CD4-positive, alpha-beta T cell treated with Interleukin-17A for 4 hours (primary cell): ENCODE results near the gene CXCR6.

Experiments
- DNase-seq: peaks from one replicate; pipeline ENCODE4 v3.0.0-alpha.2; 2020; ENCODE audit warnings: mixed read lengths

CXCR6 gene

DNA sequence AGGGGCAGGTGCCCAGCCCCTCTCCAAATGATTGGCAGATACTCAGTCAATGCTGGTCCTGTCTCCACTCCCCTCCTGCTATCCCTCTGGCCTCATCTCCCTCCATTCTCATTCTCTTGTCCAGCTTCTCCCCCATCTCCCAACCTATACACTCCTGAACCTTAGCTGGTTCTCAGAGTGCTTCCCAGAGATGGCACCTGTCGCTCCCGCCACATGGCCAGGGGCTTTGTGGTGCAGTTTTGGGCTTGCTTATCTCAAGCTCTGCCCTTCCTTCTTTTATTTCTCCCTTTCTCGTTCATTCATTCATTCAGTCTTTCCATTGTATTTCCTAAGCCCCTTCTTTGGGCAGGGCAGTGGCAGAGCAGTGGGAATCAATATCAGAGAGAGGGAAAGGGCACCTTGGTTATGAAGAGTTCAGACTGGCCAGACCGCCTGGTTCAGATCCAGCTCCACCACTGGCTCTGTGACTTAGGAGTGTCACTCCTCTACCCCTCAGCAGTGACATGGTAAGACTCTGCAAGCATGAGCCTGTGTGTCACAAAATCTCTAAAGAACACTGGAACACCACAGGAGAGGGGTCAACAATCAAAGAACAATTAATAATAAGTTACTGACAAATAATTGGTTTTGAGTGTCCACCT, 20.2 kb upstream of the CXCR6 start:
- no peak for DNase-seq

DNA sequence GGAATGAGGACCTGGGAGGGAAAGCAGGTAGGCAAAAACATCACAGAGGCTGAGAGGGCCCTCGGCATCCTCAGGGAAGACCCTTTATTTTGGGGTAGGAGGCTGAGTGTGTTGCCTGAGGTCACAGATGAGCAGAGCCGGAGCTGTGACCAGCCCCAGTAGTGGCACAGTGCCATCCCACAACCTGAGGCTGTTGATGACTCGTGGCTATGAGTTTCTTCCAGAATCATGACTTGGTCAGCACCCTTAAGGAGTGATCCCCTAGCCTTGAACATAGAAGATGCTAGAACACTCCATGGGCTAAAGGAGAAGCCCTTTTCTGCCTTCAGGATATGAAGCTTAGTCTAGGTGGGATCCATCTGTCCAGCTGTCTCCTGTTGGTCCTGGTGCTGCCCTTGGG, 19.5 kb upstream of the CXCR6 start:
- no peak for DNase-seq

DNA sequence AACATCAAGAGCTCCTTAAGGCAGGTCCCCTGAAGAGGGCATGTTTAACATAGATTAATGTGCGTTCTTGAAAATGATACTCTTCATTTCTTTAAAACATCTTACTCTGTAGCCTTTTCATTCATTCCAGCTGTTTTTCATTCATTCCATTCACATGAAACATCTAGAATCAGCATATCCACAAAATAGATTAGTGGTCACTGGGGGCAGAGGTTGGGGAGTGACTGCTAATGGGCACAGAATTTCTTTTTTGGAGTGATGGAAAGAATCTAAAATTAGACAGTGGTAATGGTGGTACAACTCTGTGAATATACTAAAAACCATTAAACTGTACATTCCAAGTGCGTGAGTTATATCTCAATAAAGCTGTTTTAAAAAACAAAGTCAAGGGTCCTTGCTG, 15.4 kb upstream of the CXCR6 start:
- DNase-seq, result no peak

DNA sequence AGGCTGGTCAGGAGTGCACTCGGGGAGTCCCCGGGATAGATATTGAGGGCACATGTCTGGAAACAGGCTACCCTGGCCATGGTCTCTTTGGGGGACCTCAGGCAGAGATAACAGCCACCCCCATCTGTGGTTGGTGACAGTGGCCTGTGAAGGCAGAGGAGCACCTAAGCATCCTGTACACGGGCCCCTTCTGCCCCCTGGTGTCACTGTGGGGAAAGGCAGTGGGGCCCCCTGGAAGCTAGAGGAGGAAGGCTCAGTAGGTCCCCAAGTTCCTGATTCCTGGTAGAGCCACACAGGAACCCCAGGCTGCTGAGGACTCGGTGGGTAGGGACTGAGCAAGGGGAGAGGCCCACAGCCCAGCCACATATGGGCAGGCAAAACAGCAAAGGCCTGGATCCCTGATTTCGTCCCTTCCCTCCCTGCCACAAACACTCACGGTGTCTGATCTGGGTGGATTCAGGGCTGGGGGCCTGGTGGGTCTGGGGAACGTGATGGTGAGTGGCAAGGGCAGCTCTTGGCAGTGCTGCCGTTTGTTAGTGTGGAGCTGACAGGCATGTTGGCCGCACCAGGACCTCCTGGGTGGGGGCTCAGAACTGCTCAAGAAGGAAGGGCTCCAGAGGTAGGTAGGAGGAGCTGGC, 14.1 kb upstream of the CXCR6 start:
- peak; percentile 74 for DNase-seq

DNA sequence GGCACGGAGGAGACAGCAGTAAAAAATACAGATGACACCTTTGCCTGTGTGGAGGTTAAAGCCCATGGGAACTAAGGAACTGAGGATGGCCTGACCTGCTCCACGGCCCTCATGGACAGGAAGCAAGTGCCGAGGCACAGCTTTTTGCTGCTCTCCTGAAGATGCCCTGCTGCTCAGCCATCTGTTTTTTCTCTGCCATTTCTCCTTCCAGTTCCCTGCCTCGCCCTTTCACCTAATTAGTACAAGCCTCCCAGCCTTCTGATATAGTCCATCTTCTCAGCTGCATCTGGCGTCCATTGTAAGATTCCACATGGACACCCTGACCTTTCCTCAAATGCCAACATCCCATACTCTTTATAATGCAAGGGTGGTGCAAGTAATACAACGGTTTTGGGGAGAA, 11.8 kb upstream of the CXCR6 start:
- no peak for DNase-seq

DNA sequence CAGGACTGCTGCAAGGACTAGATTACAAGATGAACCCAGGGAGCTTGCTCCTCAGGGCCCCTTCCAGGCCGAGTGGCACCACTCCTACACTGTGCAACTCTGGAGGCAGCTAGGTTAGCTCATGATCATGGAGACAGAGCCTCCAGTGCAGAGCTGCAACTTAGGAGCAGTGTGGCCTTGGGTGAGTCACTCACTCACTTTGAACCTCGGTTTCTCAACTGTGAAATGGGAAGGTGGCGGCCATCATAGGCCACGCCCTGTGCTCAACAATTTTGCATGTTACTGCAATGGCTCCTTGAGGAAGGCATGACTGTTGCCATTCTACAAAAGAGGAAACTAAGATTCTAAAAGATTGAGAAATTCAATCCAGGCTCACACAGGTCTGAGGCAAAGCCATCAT, 11.2 kb upstream of the CXCR6 start:
- no peak for DNase-seq

DNA sequence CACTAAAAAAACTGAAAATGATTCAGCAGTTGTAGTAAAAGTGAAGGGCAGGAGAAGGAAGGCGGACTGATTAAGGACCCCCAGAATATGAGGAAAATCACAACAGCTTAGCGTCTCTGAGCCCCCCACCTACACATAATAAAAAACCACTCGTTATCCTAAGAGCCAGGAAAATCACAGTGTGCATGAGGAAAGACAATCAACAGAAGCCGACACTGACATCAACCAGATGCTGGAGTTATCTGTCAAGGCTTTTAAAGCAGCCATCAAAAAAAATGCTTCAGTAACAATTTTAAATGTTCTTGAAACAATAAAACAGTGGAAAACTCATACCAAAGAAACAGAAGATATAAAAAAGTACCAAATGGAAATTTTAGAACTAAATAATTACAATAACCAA, 9.7 kb upstream of the CXCR6 start:
- DNase-seq, result no peak

DNA sequence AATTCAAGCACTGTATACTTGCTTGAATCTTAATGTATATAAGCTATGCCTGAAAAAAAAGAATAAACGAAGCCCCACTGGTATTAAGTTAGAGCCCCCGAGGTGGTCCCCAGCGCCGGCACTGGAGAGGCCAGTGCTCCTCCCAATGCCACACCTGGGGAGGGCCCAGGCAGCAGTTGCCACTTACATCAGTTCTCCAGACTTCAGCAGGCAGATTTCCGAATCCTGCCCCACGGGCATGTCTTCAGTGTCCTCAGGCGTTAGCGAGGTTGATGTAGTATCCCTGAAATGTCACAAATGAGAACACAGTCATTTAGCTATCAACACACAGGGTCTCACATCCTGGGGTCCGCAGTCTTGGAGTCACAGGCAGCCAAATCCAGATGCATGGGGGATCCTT, 7.0 kb upstream of the CXCR6 start:
- DNase-seq, result no peak

DNA sequence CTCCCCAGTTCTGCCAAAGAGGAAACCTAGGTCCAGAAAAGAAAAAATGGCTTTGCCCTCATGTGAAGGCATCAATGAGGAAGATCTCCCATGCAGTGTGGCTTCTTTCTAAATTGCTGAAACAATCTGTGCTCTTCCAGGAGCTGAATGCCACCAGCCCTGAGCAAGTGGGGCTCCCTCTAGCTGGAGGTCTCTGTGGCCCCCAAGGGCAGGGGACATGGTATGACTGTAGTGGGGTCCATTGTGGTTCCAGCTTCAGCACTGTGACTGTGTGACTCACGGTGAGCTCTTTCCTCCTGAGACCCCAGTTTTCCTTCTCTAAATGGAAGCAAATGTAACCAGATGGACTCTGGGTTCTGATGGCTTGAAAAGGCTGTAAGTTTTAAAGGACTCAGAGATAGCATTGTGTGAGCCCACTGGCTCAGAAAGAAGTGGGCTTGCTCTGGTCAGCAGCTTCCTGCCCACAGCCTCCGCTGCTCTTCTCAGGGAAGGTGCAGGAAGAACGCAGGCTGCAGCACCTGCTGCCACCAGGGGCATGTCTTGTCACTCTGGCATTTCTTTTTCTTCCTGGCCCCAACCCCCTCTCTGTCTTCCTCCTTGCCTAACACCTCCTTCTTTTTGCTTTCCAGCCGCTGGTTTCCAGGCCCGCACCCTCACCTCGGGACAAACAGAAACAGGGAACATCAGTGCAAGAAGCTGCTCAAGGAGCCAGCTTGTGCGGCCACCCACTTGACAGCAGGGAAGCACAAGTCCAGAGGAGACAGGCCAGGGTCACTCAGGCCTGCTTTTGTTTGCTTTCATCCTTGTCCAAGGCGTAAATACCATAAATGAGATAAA, 5.8 kb upstream of the CXCR6 start:
- DNase-seq, result no peak

DNA sequence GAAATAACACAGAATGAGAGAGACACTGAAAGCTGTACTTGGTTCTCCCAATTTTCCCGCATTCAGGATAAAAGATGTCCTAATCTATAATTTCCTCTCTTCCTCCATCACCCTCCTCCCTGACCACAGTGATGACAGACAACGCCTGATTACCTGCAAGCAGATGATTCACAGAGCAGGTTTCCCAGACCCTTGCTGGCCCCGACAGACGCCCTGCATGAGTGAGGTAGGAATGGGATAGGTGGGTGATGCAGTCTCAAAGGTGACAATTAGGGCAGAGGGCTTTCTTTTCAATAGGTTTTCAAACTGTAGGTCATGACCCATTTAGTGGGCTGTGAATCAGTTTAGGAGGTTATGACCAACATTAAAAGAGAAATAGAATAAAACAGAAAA, 5.2 kb upstream of the CXCR6 start:
- no peak for DNase-seq

DNA sequence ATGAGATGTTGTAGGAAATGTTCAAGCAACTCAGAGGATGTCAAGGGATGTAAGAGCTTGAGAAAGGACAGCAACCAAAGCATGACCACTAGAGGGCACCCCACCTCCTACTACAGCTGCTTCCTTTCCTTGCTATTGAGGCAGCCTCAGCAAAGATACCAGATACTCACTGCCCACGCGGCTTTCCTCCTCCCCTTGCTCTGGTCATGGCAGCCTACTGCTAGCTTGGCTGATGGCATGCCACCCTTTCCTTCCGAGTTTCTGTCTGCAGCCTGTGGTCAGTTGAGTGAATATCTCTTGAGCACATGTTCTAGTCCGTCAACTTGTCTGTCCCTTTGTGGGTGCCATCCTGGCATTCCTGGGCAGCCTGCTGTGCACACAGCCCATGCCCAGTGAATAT, 4.4 kb upstream of the CXCR6 start:
- DNase-seq, result peak; percentile 92

DNA sequence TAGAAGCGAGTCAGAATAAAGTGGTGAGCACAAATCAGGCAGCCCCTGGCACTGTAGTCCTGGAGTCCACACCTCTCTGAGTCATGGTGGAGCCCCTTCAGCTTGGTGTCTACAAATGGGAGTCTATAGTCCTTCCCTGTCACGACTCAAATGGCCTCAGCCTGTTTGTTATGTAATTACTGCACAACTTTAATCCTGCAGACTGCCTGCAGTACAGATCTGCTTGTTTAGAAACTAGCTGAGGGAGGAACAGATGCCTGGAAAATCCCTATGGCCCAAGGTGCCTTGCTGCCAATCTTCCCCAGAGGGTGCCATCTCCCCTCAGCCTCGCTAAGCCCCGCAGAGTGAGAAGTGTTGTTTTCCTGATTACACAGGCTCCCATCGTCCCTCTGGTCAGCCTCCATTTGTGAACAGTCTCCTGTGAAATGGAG, 3.9 kb upstream of the CXCR6 start:
- no peak for DNase-seq

DNA sequence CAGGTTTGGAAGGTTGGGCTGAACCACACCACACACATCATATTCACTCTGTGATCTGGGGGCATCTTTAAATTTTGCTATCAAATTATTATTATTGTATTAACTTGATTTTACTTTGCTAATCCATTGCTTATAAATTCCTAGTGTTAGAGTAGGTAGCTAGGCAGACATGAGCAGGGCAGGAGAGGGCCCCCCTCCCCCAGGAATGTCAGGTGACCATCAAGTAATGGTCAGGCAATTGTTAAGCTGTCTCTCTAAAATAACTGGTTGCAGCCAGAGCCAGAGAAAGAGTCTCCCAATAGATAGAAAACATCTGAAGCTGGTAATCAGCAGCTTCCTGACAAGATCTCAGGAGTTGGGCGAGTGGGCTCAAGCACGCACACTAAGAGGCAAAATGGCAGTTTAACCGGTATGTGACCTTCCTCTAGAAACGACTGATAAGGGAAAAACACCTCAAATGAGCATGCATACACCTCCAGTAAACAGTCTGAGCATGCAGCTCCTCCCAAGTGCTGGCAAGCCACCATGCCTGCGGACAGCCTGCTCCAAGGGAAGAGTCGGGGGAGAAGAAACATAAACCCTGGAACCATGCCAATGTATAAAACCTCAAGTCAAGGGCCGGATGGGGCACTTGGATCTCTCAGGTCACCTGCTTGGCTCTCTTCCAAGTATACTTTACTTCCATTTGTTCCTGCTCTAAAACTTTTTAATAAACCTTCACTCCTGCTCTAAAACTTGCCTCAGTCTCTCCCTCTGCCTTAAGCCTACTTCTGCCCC, 3.1 kb upstream of the CXCR6 start:
- no peak for DNase-seq

DNA sequence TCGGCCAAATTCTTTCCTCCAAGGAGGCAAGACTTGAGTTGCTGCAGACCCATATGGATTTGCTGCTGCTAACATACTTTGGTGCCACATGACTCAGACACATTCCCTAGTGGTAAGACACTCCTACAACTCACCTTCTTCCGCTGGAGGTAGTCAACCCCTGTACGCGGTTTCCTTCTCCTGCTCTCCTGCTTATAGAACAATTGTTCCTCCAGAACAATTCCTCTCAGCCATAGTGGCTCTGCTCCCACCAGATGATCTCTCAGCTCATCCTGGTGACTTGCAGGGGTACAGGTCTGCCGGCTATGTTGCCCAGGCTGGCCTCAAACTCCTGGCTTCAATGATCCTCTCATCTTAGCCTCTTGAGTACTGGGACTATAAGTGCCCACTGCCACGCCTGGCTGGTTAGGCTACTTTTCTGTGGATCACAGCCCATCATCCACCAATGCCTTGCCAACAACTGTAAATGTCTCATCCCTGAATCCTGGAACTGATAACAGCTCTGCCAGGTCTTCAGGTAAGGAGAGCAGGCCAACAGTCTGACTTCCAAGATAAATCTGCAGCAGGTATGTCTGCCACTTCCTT, 2.4 kb upstream of the CXCR6 start:
- no peak for DNase-seq

DNA sequence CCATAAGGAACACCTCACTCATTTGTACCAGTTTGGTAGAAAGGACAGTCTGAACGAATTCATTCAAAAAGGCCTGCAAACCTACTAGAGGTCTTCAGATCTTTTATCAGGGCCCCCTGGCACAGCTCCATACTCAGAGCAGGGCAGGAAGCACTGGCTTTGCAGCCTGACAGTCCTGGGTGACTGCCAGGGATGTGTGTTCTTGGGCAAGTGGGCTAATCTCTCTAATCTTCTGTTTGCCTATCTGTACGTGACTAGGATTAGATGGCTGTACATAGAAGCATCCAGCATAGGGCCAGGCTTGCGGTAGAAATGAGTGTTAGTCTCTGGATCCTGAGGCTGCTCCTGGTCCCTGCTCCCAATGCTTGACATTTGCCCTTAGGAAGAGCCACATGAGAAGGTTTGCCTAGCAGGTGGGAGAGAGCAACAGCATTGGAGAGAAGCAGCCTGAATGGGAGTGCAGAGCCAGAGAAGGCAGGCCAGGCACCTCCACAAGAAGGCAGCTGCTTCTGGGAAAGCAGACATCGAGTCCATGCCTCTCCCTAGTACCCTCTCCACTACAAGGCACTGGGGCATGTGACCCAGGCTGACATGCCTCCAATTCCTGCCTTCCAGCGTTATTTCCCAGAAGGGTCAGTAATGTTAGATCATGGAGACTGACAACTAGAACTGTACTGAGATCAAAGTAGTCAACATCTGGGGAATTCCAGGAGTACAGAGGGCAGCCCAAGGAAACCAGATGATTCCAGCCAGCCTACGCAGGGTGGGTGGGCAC, 1.0 kb upstream of the CXCR6 start:
- no peak for DNase-seq

DNA sequence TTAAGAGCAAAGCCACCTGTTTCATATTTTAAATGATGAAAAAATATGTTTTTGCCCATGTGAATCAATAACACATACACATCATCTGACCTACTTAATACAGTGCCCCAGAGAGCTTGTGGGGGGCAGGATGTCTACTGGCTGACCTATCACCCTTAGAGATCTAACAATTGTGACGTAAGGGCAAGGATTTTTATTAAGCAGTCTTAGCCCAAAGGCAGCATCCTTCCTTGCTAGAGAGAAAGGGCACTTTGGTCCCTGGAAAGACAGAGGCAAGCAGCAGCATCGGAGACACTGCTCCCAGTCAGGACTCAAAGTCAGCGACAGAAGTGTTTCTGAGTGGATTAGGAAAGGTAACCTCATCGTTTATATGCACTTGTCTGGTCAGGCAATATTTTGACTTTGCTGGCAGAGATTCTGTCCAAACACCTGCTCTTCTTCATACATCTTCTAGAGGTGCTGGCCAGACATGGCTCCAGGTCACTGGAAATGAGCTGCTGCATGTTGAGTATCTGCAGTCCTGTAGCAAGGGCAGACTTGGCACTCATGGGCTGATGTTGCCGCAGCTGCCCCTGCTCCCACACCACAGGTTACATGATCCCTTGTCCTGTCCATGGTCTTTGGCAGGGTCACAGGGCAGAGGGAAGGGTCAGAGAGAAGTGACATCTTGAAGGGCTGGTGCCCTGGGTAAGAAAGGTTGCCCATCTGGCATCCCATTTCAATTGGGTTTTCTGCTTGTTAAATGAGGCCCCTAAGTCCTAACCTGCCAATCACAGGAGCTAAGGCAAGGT, 1.8 kb downstream of the CXCR6 start:
- peak; percentile 36 for DNase-seq

DNA sequence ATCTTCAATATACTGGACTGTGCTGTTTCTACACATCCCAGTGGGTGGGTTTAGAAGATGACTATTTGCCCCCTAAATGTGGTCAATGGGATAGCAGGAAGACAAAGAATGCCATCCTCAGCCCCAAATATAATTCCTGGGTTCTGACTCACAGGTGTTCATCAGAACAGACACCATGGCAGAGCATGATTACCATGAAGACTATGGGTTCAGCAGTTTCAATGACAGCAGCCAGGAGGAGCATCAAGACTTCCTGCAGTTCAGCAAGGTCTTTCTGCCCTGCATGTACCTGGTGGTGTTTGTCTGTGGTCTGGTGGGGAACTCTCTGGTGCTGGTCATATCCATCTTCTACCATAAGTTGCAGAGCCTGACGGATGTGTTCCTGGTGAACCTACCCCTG, 3.0 kb downstream of the CXCR6 start:
- no peak for DNase-seq

DNA sequence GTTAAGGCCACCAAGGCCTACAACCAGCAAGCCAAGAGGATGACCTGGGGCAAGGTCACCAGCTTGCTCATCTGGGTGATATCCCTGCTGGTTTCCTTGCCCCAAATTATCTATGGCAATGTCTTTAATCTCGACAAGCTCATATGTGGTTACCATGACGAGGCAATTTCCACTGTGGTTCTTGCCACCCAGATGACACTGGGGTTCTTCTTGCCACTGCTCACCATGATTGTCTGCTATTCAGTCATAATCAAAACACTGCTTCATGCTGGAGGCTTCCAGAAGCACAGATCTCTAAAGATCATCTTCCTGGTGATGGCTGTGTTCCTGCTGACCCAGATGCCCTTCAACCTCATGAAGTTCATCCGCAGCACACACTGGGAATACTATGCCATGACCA, 3.6 kb downstream of the CXCR6 start:
- DNase-seq, result no peak

DNA sequence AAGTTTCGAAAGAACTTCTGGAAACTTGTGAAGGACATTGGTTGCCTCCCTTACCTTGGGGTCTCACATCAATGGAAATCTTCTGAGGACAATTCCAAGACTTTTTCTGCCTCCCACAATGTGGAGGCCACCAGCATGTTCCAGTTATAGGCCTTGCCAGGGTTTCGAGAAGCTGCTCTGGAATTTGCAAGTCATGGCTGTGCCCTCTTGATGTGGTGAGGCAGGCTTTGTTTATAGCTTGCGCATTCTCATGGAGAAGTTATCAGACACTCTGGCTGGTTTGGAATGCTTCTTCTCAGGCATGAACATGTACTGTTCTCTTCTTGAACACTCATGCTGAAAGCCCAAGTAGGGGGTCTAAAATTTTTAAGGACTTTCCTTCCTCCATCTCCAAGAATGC, 4.1 kb downstream of the CXCR6 start:
- DNase-seq, result no peak

DNA sequence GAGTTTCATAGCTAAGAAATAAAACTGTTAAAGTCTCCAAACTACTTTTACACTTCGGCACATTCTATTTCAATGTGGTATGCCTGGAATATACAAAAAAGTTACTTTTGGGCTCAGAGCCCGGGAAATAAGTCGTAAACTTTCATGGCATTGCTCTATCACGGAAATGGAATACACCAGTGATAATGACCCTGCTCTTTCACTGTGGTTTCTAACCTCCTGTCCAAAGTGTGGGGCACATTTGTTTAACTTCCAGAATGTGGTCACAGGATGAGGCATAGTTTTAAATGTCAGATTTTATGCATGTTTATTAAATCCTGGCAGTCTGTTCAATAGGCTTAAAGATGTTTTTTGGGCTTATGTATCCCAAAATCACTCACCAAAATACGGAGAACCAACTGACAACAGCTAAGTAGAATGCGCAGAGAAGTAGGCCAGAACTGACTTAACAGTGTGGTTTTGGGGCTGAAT, 5.1 kb downstream of the CXCR6 start:
- DNase-seq, result no peak

DNA sequence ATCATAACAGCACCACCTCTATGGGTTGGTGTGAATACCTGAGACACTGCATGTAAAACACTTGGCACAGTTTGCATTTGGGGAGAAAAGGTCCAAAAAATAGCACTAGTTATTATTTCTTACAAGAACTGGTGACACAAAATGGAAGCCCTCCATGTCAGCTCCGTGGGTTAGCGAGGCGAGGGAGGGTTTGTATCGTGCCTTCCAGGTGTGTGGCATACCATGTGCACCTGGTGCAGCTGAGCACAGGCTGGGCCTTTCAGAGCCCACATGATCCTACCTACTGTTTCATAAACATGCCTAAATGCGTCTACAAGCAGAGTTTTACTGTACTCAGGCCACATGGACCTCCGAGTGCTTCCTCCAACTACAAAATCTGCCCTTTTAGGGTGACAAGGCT, 5.6 kb downstream of the CXCR6 start:
- DNase-seq, result no peak
